Measurements from ENCODE around the gene UBE2Q2.

- TF ChIP-seq CTCF (IDR thresholded peaks at IDR 0.05) = no peak
- TF ChIP-seq ZFX (IDR thresholded peaks at IDR 0.05; ENCODE audit: borderline replicate concordance) = no peak
Measured at GRCh38 chr15:75830910-75831805, 12.1 kb upstream of the UBE2Q2 start.

Data from 22Rv1 (cell line).